ENCODE measurements around the gene SLC25A12.
"Not testable (repeated sequence)": the region's sequence is repeated elsewhere in the genome, so short reads cannot be mapped to it uniquely, and the experiment has no call there.

SLC25A12 gene, protein sequence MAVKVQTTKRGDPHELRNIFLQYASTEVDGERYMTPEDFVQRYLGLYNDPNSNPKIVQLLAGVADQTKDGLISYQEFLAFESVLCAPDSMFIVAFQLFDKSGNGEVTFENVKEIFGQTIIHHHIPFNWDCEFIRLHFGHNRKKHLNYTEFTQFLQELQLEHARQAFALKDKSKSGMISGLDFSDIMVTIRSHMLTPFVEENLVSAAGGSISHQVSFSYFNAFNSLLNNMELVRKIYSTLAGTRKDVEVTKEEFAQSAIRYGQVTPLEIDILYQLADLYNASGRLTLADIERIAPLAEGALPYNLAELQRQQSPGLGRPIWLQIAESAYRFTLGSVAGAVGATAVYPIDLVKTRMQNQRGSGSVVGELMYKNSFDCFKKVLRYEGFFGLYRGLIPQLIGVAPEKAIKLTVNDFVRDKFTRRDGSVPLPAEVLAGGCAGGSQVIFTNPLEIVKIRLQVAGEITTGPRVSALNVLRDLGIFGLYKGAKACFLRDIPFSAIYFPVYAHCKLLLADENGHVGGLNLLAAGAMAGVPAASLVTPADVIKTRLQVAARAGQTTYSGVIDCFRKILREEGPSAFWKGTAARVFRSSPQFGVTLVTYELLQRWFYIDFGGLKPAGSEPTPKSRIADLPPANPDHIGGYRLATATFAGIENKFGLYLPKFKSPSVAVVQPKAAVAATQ

DNA sequence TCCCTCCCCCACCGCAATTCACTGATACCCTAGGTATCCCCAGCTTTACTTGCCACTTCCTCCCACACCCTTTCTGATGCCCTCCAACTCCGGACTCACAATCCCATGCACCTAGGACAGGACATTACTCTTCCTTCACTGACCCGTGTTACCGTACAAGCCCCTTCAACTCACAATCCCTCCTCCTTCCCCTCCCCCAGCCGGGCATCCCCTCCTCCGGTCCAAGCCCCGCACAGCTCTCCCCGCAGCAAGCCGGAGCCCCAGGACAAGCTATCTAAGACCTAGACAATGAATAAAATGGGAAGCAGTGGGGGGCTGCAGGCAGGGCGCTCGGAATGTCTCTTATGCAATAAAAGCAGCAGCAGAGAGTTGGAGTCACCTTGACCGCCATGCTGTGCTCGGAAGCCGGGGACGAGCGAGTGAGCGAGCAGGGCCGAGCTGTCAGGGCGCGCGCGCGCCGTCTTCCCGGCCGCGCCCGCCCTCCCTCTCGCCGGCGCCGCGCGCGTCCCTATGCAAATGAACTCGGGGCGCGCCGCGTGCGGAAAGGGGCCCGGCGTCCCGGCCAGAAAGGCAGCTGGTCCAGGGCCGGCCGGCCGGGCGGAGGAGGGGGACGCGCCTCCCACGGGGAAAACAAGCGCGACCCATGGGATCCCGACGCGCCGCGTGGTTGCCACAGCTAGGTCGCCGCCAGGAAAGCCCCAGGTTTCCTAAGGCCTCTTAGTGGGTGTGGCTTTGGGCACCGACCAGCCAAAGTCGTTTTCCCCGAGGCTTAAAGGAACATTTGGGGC lies at the start of gene SLC25A12:
TSS of gene SLC25A12 (minus strand) at position 421 of the 788 bp plus-strand sequence. CDS start at position 391, 30 bp downstream.
- peak; percentile 48 to 68 for DNase-seq (ENCODE audit: low read depth in 2 of 2)

- no peak for DNase-seq (ENCODE audit: low read depth in 2 of 2)
Observed at GRCh38 chr2:171941316-171941699, 47.3 kb upstream of the SLC25A12 start.

GRCh38 chr2:171939743-171940071 lies 45.7 kb upstream of the SLC25A12 start:
- DNase-seq (ENCODE audit: low read depth in 2 of 2) = no peak

DNA sequence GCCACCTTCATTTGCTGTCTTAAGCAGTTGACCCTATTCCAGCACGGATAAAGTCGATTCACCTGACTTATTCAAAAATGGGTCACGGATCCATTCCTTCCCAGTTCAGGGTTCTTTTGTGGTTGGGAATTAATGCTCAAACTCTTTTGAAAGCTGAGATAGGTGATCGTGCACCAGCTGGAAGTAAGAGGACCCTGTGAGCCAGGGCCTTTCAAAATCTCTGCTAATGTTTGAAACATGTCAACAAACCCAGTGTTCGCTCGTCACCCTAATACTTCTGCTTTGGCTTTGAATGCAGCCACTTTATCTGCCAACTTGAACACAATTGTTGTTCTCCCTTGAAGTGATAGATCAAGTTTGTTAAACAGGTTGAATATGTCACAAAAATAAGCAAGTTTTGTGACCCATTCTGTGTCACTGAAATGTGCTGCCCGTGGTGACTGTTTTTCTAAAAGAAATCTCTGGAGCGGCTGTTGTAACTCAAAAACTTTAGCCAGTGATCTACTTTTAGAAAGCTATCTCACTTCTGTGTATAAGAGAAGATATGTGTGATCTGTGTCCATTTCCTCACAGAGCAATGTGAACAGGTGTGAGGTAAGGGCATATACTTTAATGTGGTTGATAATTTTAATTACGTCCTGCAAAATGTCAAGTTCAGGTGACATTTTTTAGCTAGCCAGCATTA lies 45.2 kb upstream of the SLC25A12 start:
- no peak for DNase-seq (ENCODE audit: low read depth in 2 of 2)

- DNase-seq (ENCODE audit: low read depth in 2 of 2) = no peak
Observed at GRCh38 chr2:171930385-171930784, 36.3 kb upstream of the SLC25A12 start.

GRCh38 chr2:171924170-171924942 lies 30.3 kb upstream of the SLC25A12 start:
- no peak for DNase-seq (ENCODE audit: low read depth in 2 of 2)

DNA sequence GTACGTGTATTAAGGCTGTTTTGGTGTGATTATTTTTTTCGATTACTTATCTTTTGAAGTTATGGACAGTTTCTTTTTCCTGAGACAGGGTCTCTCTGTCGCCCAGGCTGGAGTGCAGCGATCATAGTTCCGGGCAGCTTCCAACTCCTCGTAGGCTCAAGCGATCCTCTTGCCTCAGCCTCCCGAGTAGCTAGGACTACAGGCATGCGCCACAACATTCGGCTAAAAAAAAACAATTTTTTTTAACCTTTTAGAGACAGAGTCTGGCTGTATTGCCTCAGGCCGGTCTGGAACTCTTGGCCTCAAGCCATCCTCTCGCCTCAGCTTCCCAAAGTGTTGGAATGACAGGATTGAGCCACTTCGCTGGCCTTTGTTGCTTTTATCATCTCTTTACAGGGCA lies 29.2 kb upstream of the SLC25A12 start:
- no peak for DNase-seq (ENCODE audit: low read depth in 2 of 2)

- peak; percentile 97 for DNase-seq (ENCODE audit: low read depth in 2 of 2)
Observed at GRCh38 chr2:171922230-171923022, 28.4 kb upstream of the SLC25A12 start, which contains the start of gene HAT1. TSS of gene HAT1 (plus strand) at chr2:171922461. CDS start at chr2:171922501, 40 bp downstream.

- no peak for DNase-seq (ENCODE audit: low read depth in 2 of 2)
Observed at GRCh38 chr2:171921970-171922229, 27.9 kb upstream of the SLC25A12 start.

DNA sequence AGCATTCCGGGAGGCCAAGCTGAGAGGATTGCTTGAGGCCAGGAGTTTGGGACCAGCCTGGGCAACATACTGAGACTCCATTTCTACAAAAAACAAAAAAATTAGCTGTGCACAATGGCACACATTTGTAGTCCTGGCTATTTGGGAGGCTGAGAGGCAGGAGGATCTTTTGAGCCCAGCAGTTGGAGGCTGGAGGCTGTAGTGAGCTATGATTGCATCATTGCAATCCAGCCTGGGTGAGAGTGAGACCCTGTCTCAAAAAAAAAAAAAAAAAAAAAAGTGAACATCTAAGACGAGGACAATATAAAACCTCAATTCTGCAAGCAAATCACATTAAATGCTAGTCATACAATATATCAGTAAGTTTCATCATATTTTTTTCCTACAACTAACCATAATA lies 25.4 kb upstream of the SLC25A12 start:
- no peak for DNase-seq (ENCODE audit: low read depth in 2 of 2)

DNA sequence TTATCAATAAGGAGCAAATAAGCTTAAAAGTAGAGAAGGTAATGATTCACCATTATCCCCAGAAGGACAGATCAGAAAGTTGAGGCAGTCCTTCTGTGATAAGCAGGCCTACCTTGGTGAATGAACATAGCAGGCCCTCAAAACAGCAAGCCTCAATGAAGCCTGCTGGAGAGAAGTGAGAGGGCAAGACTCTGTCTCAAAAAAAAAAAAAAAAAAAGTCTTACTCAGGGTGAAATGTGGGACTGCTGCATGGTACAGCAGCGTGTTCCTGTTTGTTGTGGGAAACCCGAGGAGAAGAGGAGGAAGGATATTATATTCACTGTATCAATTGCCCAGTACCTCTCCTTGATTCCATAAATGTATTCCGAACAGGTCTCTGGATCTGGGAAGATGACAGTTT lies 19.5 kb upstream of the SLC25A12 start:
- DNase-seq (ENCODE audit: low read depth in 2 of 2) = no peak

DNA sequence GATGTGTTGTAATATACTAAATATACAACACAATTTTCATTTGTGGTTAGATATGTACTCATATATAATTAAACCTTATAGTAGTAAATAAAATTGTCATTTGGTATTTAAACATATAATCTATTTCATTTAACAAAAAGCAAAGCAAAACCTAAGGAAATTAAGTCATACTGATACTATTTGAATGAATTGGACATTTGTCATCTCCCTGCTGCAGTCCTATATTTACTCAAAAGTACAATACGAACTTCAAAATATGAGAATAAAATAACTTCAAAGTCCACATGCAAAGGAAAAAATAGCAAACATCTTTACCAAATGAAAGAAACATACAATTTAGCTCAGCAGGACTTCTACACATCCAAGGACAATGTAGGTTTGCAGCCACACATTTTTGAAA lies 16.4 kb upstream of the SLC25A12 start:
- DNase-seq (ENCODE audit: low read depth in 2 of 2) = no peak

- no peak for DNase-seq (ENCODE audit: low read depth in 2 of 2)
Observed at GRCh38 chr2:171909266-171909665, 15.2 kb upstream of the SLC25A12 start.

DNA sequence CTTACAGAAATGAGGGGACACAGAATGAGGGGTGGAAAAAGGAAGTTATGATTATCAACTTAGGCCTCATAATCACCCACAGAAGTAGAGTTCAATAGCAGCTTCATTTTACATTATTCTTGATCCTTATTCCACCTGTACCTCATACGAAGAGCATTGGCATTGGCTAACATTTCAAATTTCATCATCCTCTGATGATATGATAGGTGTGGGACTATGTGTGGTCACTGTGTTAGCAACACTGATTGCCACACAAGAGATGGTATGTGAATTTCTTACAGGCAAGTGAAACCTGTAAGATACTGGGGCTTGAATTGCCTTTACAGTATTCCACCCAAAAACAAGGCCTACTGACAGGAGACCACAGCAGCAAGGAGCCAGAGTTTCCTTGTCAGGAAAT lies 14.2 kb upstream of the SLC25A12 start:
- no peak for DNase-seq (ENCODE audit: low read depth in 2 of 2)

DNA sequence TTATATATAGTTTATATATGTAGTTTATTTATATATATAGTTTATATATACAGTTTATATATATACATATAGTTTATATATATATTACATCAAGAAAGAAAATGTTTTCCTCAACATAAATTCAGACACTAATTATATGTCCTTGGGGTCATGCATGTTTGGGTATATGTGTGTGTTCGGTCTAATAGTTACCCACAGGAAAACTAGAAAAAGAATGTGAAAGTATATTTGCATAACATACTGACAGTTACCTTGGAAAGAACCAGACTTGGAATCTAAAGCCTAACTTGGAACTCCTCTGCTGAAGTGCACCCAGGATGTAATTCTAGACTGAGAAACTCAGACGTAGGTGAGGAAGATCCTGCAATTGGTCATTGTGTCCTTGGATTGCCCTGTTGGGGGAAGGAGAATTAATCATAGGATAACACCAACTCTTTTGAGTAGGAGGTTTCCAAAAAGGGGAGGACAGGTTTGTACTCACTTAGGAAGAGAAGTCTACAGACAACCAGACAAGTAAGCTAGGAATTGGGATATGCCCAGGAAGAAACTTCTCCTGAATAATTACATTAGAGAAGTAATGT lies 8.9 kb upstream of the SLC25A12 start:
- DNase-seq (ENCODE audit: low read depth in 2 of 2) = no peak

GRCh38 chr2:171899623-171900282 lies 5.7 kb upstream of the SLC25A12 start:
- not testable (repeated sequence) for DNase-seq (ENCODE audit: low read depth in 2 of 2)

- no peak for DNase-seq (ENCODE audit: low read depth in 2 of 2)
Observed at GRCh38 chr2:171895786-171896185, 1.7 kb upstream of the SLC25A12 start.

DNA sequence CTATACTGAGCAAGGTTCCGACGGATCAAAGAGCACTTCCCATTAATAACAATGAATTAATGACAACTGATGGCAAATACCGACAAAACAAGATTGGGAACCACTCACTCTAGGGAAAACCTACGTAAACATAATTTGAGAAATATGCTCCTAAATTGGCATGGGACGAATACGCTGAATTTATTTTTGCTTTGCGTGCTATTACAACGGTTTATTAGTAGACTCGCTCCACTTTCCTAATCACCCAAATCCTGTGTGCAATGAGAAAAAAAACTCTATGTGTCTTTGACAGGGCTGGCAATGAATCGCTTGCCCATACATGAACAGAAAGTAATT lies 536 bp upstream of the SLC25A12 start:
- DNase-seq (ENCODE audit: low read depth in 2 of 2) = no peak

DNA sequence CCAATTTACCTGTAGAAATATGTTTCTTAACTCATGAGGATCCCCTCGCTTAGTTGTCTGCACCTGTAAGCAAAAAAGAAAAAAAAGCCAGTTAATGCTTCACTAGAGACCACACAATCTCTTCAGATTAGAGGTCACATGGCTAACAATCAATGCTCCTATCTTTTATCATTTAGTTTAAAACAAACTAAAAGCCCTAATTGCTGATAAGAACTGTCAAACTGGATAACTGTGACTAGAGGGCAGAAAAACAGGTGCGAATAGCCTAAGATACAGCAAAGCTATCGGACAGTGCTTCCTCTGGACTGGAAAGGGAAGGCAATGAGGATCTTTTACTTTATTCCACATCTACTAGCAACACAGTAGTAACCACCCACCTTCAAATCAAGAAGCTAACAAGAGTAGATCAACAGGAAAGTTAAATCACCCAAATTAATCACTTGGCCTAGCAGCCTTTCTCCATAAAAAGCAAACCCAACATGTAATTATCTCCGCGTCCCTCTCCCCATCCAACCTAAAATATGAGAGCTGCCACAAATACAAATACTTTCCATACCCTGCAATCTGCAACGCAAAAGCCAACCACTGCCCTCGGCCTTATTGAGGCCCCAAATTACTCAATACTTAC lies 734 bp downstream of the SLC25A12 start:
- no peak for DNase-seq (ENCODE audit: low read depth in 2 of 2)

Measured in stimulated activated CD4-positive, alpha-beta T cell treated with anti-CD3 and anti-CD28 coated beads, Interleukin-15, amount 100 ng/mL, for 48 hours (primary cell).